GM12878 (cell line): Measurements from ENCODE around the gene USF3. TPM values are rescaled to one million over a fixed set of nuclear protein-coding genes. Genes with fewer than 3 reads are reported as not detected.

Experiments used
- CEBPZ ChIP-seq: fragments of 150-350 bp; IDR thresholded peaks from 2 replicates; pipeline ENCODE4 v1.6.1; 2016; ENCODE audit warnings: low read depth, low read length
- E2F4 ChIP-seq: IDR thresholded peaks from 2 replicates; pipeline ENCODE4 v1.6.1; 2012; ENCODE audit warnings: low read depth, low read length, improper control_type of control experiment
- FOS ChIP-seq: IDR thresholded peaks from 3 replicates; pipeline ENCODE4 v1.6.1; 2011; ENCODE audit warnings: borderline replicate concordance; ENCODE audit not compliant: insufficient read length; ENCODE audit errors: extremely low read depth
- HSF1 ChIP-seq: fragments of 150-350 bp; IDR thresholded peaks from 2 replicates; pipeline ENCODE4 v1.6.1; 2014; ENCODE audit warnings: mild to moderate bottlenecking, low read depth, low read length
- MXI1 ChIP-seq: fragments of 150-350 bp; IDR thresholded peaks from 2 replicates; pipeline ENCODE4 v1.6.1; 2011; ENCODE audit warnings: low read depth, mild to moderate bottlenecking, inconsistent platforms, low read length, improper control_type of control experiment
- POU2F2 ChIP-seq: IDR thresholded peaks from 3 replicates; pipeline ENCODE4 v1.6.1; 2011; ENCODE audit warnings: low read depth, mild to moderate bottlenecking, low read length, borderline replicate concordance
- polyA plus RNA-seq, 11 experiments: library from polyadenylated mRNA; depleted of rRNA in 4 of 11; unstranded in 6 of 11; stranded (reverse) in 5 of 11; fragments of >200 nt; fragmentation: Nextera tagmentation in 4 of 11; fragmentation: Illumina TruSeq in 1 of 11; extraction: Ambion mirVana in 4 of 11; extraction: Trizol in 1 of 11; gene quantifications; 1 replicate in 1 of 11; 2 replicates in 10 of 11; pipeline versions ENCODE4 v1.2.1 to v1.2.3, GENCODE V29; 2011 to 2016; ENCODE audit warnings: inconsistent platforms in 2 of 11, missing spikeins in 2 of 11, low read depth in 1 of 11
- total RNA-seq, 4 experiments: library from RNA; depleted of rRNA in 3 of 4; stranded (reverse); fragments of >200 nt in 3 of 4; fragmentation: Illumina TruSeq in 1 of 4; extraction: Trizol in 1 of 4; gene quantifications; 2 replicates each; pipeline versions ENCODE4 v1.2.1 to v1.2.3, GENCODE V29; 2013 to 2021

The USF3 gene
- total and polyA plus RNA-seq, 10 of the 15 experiments (the other 5 are each of a cell fraction or from before 2014, with no cell fraction given), result 3.1 to 15.9 (median 7.8) TPM

GRCh38 chr3:113601240-113601639, 95.2 kb downstream of the USF3 start (continued):
- TF ChIP-seq CEBPZ, result no peak
- TF ChIP-seq POU2F2, result no peak
- no peak for TF ChIP-seq MXI1
- TF ChIP-seq HSF1, result no peak
- TF ChIP-seq FOS, result no peak
- TF ChIP-seq E2F4, result no peak
